ENCODE data around the gene C1QTNF9. TPM values are rescaled to one million over a fixed set of nuclear protein-coding genes. Genes with fewer than 3 reads are reported as not detected.
"Not testable (repeated sequence)": the region's sequence is repeated elsewhere in the genome, so short reads cannot be mapped to it uniquely, and the experiment has no call there.

The C1QTNF9 gene
- total RNA-seq, 1 experiment from 2014 or later, result not detected

DNA sequence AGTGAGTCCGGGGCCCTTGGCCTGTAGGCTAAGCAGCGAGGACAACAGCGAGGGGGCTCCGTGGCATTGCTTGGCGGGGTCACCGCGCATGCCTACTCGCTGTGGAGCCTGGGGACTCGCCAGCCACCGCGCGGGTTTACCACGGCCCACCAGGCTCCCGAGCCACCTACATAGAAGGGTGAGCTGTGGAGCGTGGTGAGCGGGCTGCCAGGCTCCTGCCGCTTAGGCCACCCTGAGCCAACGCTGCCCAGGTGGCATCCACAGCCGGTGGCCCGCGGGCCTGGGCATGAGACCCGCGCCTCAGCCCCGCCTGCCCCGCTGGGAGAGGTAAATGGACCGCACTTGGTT lies 31.2 kb downstream of the C1QTNF9 start:
- H3K9me3 ChIP-seq (ENCODE audit: low read length), result no peaks in the 10 kb centered on the region; the same call in 1 of the 2 replicates
- no peak overlapping the region for H2AFZ ChIP-seq (ENCODE audit: low read length)
- H4K20me1 ChIP-seq (ENCODE audit: insufficient read depth, low read depth, low read length), result no peaks in the 10 kb centered on the region
- H3K4me1 ChIP-seq (ENCODE audit: low read length), result no peaks in the 10 kb centered on the region
- H3K9ac ChIP-seq (ENCODE audit: low read length), result no peak overlapping the region
- H3K36me3 ChIP-seq (ENCODE audit: insufficient read depth, low read length), result no peaks in the 10 kb centered on the region
- no peaks in the 10 kb centered on the region for H3K79me2 ChIP-seq (ENCODE audit: low read length)
- no peak overlapping the region for H3K4me3 ChIP-seq (ENCODE audit: low read length)
- H3K9me2 ChIP-seq (replicated peaks; ENCODE audit: insufficient read depth, low read length), result no peaks in the 10 kb centered on the region
- no peak overlapping the region for H3K4me2 ChIP-seq (ENCODE audit: low read depth, low read length, poor library complexity, severe bottlenecking)
- no peak overlapping the region for H3K27ac ChIP-seq (ENCODE audit: low read length)
- DNase-seq, result no peak
- H3K27me3 ChIP-seq (ENCODE audit: low read length), result no peaks in the 10 kb centered on the region

DNA sequence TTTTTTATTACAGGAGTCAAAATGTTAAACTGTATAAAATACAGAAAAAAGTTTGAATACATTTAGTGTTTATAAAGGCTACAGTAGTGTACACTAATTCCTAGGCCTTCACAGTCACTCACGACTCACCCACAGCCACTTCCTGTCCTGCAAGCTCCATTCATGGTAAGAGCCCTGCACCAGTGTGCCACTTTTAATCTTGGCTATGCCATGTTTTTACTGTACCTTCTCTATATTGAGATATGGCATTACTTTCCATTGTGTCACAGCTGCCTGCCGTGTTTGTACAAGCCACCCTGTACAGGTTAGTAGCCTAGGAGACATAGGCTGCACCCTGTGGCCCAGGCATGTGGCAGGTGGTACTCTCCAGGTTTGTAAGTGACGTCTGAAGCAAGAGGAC lies 32.1 kb downstream of the C1QTNF9 start:
- Histone ChIP-seq H3K4me3 (ENCODE audit: low read length) (no peak overlapping the region), H3K9ac (ENCODE audit: low read length) (no peak overlapping the region), H3K4me2 (ENCODE audit: low read depth, low read length, poor library complexity, severe bottlenecking) (no peak overlapping the region), H3K27ac (ENCODE audit: low read length) (no peak overlapping the region), H3K79me2 (ENCODE audit: low read length) (no peaks in the 10 kb centered on the region), H3K9me3 (ENCODE audit: low read length) (no peaks in the 10 kb centered on the region; the same call in 1 of the 2 replicates), H3K27me3 (ENCODE audit: low read length) (no peaks in the 10 kb centered on the region), H3K4me1 (ENCODE audit: low read length) (no peaks in the 10 kb centered on the region), H3K36me3 (ENCODE audit: insufficient read depth, low read length) (no peaks in the 10 kb centered on the region), H2AFZ (ENCODE audit: low read length) (no peak overlapping the region), H3K9me2 (replicated peaks; ENCODE audit: insufficient read depth, low read length) (no peaks in the 10 kb centered on the region), H4K20me1 (ENCODE audit: insufficient read depth, low read depth, low read length) (no peaks in the 10 kb centered on the region)
- no peak for DNase-seq

DNA sequence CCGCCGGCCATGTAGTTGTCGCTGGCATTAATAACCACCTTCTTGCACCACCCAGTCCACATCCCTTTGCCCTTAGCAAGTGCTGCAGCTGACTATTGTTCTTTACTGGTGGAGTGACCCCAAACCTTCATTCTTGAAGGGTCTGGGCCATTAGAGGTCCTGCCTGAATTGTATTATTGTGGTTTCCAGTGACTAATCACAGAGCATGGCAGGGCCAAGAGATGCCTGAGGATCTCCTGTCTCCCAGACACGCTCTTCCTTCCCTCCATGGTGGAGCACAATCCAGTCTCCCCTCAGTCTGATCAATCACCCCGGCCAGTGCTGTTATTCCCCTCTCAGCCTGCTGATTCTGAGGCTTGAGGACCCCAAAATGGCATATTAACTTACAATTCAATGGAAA lies 39.0 kb downstream of the C1QTNF9 start:
- no peaks in the 10 kb centered on the region for H3K9me2 ChIP-seq (replicated peaks; ENCODE audit: insufficient read depth, low read length)
- no peaks in the 10 kb centered on the region for H3K36me3 ChIP-seq (ENCODE audit: insufficient read depth, low read length)
- no peak overlapping the region for H2AFZ ChIP-seq (ENCODE audit: low read length)
- no peaks in the 10 kb centered on the region for H3K79me2 ChIP-seq (ENCODE audit: low read length)
- H3K4me3 ChIP-seq (ENCODE audit: low read length), result no peak overlapping the region
- DNase-seq, result no peak
- H4K20me1 ChIP-seq (ENCODE audit: insufficient read depth, low read depth, low read length), result no peaks in the 10 kb centered on the region
- H3K4me2 ChIP-seq (ENCODE audit: low read depth, low read length, poor library complexity, severe bottlenecking), result no peak overlapping the region
- H3K4me1 ChIP-seq (ENCODE audit: low read length), result no peaks in the 10 kb centered on the region
- H3K9ac ChIP-seq (ENCODE audit: low read length), result no peak overlapping the region
- H3K9me3 ChIP-seq (ENCODE audit: low read length), result no peaks in the 10 kb centered on the region
- no peak overlapping the region for H3K27ac ChIP-seq (ENCODE audit: low read length)
- H3K27me3 ChIP-seq (ENCODE audit: low read length), result no peaks in the 10 kb centered on the region

DNA sequence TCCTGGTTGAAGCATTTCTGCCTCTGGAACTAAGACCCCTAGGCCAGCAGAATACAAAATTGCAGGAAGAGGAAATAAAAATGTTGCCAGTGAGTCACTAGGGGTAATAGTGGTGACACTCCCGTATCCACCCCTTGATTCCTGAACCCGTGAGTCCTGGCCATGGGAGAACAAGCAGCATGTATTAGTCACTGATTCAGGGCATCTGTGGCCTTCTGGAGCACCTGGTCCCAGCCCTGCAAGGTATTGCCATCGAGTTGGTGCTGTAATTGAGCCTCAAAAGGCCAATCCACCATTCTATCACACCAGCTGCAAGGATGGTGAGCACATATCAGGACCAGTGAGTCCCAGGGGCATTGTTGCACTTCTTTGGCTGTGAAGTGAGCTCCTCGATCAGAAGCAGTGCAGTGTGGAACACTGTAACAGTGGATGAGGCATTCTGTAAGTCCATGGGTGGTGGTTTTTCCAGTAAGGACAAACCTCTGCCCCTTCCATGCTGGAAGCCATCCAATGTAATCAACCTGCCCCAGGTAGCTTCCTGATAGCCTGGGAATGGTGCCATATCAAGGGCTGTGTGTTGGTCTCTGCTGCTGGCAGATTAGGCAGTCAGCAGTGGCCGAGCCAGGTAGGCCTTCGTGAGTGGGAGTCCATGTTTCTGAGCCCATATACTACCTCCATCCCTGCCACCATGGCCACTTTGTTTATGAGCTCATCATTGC lies 39.6 kb downstream of the C1QTNF9 start:
- Histone ChIP-seq H3K4me3 (ENCODE audit: low read length) (no peak overlapping the region), H3K9ac (ENCODE audit: low read length) (no peak overlapping the region), H3K79me2 (ENCODE audit: low read length) (no peaks in the 10 kb centered on the region), H3K27me3 (ENCODE audit: low read length) (no peaks in the 10 kb centered on the region), H3K4me1 (ENCODE audit: low read length) (no peaks in the 10 kb centered on the region), H3K36me3 (ENCODE audit: insufficient read depth, low read length) (no peaks in the 10 kb centered on the region), H2AFZ (ENCODE audit: low read length) (no peak overlapping the region), H3K9me3 (ENCODE audit: low read length) (no peaks in the 10 kb centered on the region), H4K20me1 (ENCODE audit: insufficient read depth, low read depth, low read length) (no peaks in the 10 kb centered on the region), H3K4me2 (ENCODE audit: low read depth, low read length, poor library complexity, severe bottlenecking) (no peak overlapping the region), H3K9me2 (replicated peaks; ENCODE audit: insufficient read depth, low read length) (no peaks in the 10 kb centered on the region), H3K27ac (ENCODE audit: low read length) (no peak overlapping the region)
- no peak for DNase-seq

DNA sequence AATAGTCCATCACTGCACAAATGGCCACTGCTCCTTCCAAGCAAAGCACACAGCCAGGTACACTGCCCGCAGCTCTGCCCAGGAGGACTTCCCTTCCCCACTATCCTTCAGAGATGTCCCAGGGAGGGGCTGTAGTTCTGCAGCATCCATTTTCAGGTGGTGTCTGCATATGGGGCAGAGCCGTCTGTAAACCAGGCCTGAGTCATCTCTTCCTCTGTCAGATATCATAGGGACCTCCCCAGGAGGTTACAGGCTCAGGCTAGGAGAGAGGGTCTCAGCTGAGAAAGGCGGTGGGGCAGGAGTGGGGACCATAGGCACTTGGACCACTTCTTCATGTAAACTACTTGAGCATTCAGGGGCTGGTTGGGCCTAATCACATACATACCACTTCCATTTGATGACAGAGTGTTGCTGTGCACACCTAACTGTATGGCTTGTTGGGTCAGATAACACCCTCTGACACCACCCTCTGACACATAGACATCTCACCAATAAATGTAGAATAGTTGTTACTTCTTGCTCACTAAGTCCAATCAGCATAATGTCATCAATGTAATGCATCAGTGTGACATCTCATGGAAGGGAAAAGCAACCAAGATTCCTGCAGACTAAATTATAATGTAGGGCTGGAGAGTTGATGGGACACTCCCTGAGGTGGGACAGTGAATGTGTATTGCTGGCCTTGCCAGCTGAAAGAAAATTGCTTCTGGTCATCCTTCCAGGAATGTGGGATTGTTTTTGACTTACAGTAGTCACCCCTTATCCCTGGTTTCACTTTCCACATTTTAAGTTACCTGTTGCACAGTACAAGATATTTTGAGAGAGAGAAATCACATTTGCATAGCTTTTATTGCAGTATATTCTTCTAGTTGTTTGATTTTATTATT lies 40.6 kb downstream of the C1QTNF9 start:
- not testable (repeated sequence) for H3K27me3 ChIP-seq (ENCODE audit: low read length); H3K36me3 ChIP-seq (ENCODE audit: insufficient read depth, low read length); H3K9ac ChIP-seq (ENCODE audit: low read length); H3K4me1 ChIP-seq (ENCODE audit: low read length); DNase-seq; H3K79me2 ChIP-seq (ENCODE audit: low read length); H2AFZ ChIP-seq (ENCODE audit: low read length); H4K20me1 ChIP-seq (ENCODE audit: insufficient read depth, low read depth, low read length); H3K9me2 ChIP-seq (replicated peaks; ENCODE audit: insufficient read depth, low read length); H3K27ac ChIP-seq (ENCODE audit: low read length); H3K9me3 ChIP-seq (ENCODE audit: low read length); H3K4me2 ChIP-seq (ENCODE audit: low read depth, low read length, poor library complexity, severe bottlenecking); H3K4me3 ChIP-seq (ENCODE audit: low read length)

DNA sequence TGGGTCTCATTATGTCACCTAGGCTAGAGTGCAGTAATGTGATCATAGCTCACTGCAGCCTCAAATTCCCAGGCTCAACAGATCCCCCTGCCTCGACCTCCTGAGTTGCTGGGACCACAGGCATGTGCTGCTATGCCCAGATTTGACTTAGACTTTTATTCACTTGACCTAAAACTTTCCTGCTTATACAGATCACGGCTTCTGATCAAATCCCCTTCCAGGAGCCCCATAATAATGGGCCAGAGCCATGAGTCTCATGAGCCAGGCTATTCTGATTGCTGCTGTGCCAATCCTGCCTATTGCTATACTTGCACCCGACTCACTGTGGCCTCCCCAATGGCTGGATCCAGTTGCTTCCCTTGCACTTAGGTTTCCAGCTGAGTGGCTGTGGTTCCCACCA lies 42.0 kb downstream of the C1QTNF9 start:
- Histone ChIP-seq H3K4me3 (ENCODE audit: low read length) (no peak overlapping the region), H3K36me3 (ENCODE audit: insufficient read depth, low read length) (no peaks in the 10 kb centered on the region), H3K27me3 (ENCODE audit: low read length) (no peaks in the 10 kb centered on the region), H3K79me2 (ENCODE audit: low read length) (no peaks in the 10 kb centered on the region), H3K27ac (ENCODE audit: low read length) (no peak overlapping the region), H3K4me1 (ENCODE audit: low read length) (no peaks in the 10 kb centered on the region), H3K9ac (ENCODE audit: low read length) (no peak overlapping the region), H3K9me3 (ENCODE audit: low read length) (peaks cover 1% of the 10 kb centered on the region; the same call in 1 of the 2 replicates), H4K20me1 (ENCODE audit: insufficient read depth, low read depth, low read length) (no peaks in the 10 kb centered on the region), H3K9me2 (replicated peaks; ENCODE audit: insufficient read depth, low read length) (no peaks in the 10 kb centered on the region), H2AFZ (ENCODE audit: low read length) (no peak overlapping the region), H3K4me2 (ENCODE audit: low read depth, low read length, poor library complexity, severe bottlenecking) (no peak overlapping the region)
- DNase-seq, result no peak

DNA sequence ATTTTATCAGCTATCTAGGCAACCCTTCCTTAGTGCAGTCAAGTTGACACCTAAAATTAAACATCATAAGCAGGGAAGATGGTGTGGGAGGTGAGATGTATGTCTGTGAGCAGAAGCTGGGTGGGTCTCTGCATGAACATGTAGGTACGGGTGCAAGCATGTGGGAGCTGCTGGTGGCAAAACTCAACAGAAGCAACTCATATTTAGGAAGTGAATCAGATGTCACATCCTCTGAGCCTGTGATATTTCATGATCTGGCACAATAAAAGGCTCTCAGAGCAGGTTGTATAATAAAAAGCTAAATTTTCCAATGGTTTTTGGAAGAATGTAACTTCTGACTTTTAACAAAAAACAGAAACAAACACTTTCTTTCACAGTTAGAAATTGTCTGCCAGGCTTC lies 44.4 kb downstream of the C1QTNF9 start:
- Histone ChIP-seq H3K9me2 (replicated peaks; ENCODE audit: insufficient read depth, low read length) (no peaks in the 10 kb centered on the region), H3K27me3 (ENCODE audit: low read length) (no peaks in the 10 kb centered on the region), H3K27ac (ENCODE audit: low read length) (no peak overlapping the region), H3K79me2 (ENCODE audit: low read length) (no peaks in the 10 kb centered on the region), H3K9ac (ENCODE audit: low read length) (no peak overlapping the region), H3K9me3 (ENCODE audit: low read length) (peaks cover 8% of the 10 kb centered on the region; the same call in 1 of the 2 replicates), H3K4me3 (ENCODE audit: low read length) (no peak overlapping the region), H3K4me2 (ENCODE audit: low read depth, low read length, poor library complexity, severe bottlenecking) (no peak overlapping the region), H3K4me1 (ENCODE audit: low read length) (no peaks in the 10 kb centered on the region), H2AFZ (ENCODE audit: low read length) (no peak overlapping the region), H4K20me1 (ENCODE audit: insufficient read depth, low read depth, low read length) (no peaks in the 10 kb centered on the region), H3K36me3 (ENCODE audit: insufficient read depth, low read length) (no peaks in the 10 kb centered on the region)
- no peak for DNase-seq

DNA sequence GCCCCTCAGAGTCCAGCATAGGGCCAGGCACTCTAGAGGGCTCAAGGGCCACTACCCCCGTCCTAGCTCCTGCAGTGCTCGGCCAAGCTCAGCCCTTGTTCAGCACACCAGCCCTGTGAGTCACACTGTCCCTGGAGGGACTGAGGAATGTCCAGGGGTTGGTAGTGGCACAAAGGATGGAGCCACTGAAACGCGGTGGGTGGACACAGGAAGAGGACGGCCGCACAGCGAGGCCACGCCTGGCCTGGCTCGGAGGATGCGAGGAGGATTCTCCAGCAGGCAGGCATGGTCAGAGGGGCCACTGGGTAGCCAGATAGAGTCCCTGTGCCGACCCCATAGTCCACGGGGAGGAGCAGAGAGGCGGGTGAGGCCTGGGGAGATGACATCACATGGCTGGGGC lies 45.7 kb downstream of the C1QTNF9 start:
- Histone ChIP-seq H3K9me3 (ENCODE audit: low read length) (peaks cover 8% of the 10 kb centered on the region; the same call in 1 of the 2 replicates), H3K9me2 (replicated peaks; ENCODE audit: insufficient read depth, low read length) (no peaks in the 10 kb centered on the region), H3K36me3 (ENCODE audit: insufficient read depth, low read length) (no peaks in the 10 kb centered on the region), H4K20me1 (ENCODE audit: insufficient read depth, low read depth, low read length) (no peaks in the 10 kb centered on the region), H3K9ac (ENCODE audit: low read length) (no peak overlapping the region), H3K27me3 (ENCODE audit: low read length) (no peaks in the 10 kb centered on the region), H3K4me1 (ENCODE audit: low read length) (no peaks in the 10 kb centered on the region), H3K4me3 (ENCODE audit: low read length) (no peak overlapping the region), H3K79me2 (ENCODE audit: low read length) (no peaks in the 10 kb centered on the region), H3K4me2 (ENCODE audit: low read depth, low read length, poor library complexity, severe bottlenecking) (no peak overlapping the region), H2AFZ (ENCODE audit: low read length) (no peak overlapping the region), H3K27ac (ENCODE audit: low read length) (no peak overlapping the region)
- no peak for DNase-seq

All from Karpas-422 (cell line).